BJ (cell line): ENCODE results near the gene CD247. TPM values are rescaled to one million over a fixed set of nuclear protein-coding genes. Genes with fewer than 3 reads are reported as not detected.

ENCODE experiments used
- CTCF ChIA-PET: fragments of 350-600 bp; formaldehyde crosslinking; extraction: SDS; loops from one replicate; lab custom pipeline; 2021; ENCODE audit warnings: antibody characterized with exemption, inconsistent platforms; lab: Yijun Ruan, JAX
- POLR2A ChIA-PET: fragments of 300-600 bp; sonication (Branson Sonifier 250); formaldehyde crosslinking; extraction: SDS; loops from one replicate; lab custom pipeline; 2021; ENCODE audit warnings: antibody characterized with exemption; lab: Charles Lee
- DNase-seq: peaks from one replicate; pipeline ENCODE4 v3.0.0-alpha.2; 2011; ENCODE audit warnings: low read depth
- H3K27me3 ChIP-seq: 2 replicates; pipeline ENCODE4 v1.6.0; 2011; ENCODE audit warnings: low read length; ENCODE audit not compliant: control insufficient read depth, insufficient read depth
- H3K36me3 ChIP-seq: 2 replicates; pipeline ENCODE4 v1.5.1; 2011; ENCODE audit warnings: low read length; ENCODE audit not compliant: control insufficient read depth, insufficient read depth
- H3K4me3 ChIP-seq: 2 replicates; pipeline ENCODE4 v1.5.1; 2011; ENCODE audit warnings: low read depth, mild to moderate bottlenecking, control low read depth, low read length
- polyA plus RNA-seq: library from polyadenylated mRNA; depleted of rRNA; stranded (reverse); fragments of >200 nt; gene quantifications from 2 replicates; pipeline ENCODE4 v1.2.3, GENCODE V29; 2011
- TF ChIP-seq, protein P1 (sequence below): IDR thresholded peaks from 2 replicates; pipeline ENCODE4 v1.5.1; 2011; ENCODE audit warnings: low read depth, mild to moderate bottlenecking, control low read depth, inconsistent platforms, low read length, moderate library complexity; ENCODE audit not compliant: insufficient read depth

CD247 gene
- polyA plus RNA-seq, 1 experiment = not detected

DNA sequence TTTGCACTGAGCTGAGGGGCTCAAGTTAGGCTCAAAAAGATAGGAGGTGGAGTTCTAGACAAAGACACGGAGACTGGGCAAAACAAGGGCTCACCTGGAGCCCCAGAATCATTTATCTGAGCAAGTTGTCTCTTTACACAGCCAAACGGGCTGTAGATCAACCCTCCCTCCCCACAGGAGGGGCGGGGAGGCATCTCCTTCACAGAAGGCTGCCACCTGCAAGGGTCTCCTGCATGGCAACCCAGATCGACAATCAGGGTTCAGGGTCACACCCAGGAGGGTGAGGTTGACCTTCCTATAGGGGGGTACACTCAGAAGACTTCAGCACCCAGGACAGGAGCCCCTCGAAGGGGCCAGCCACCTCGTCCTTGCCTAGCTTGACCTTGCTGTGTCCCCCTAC is 84.0 kb downstream of the CD247 start:
- ChIA-PET POLR2A (no interaction called here), CTCF (no interaction called here)
- no peak for DNase-seq
- Histone ChIP-seq H3K27me3 (peaks cover 5% of the 10 kb centered on the region; the same call in 1 of the 2 replicates), H3K4me3 (no peak overlapping the region), H3K36me3 (no peaks in the 10 kb centered on the region)
- TF ChIP-seq, protein P1, sequence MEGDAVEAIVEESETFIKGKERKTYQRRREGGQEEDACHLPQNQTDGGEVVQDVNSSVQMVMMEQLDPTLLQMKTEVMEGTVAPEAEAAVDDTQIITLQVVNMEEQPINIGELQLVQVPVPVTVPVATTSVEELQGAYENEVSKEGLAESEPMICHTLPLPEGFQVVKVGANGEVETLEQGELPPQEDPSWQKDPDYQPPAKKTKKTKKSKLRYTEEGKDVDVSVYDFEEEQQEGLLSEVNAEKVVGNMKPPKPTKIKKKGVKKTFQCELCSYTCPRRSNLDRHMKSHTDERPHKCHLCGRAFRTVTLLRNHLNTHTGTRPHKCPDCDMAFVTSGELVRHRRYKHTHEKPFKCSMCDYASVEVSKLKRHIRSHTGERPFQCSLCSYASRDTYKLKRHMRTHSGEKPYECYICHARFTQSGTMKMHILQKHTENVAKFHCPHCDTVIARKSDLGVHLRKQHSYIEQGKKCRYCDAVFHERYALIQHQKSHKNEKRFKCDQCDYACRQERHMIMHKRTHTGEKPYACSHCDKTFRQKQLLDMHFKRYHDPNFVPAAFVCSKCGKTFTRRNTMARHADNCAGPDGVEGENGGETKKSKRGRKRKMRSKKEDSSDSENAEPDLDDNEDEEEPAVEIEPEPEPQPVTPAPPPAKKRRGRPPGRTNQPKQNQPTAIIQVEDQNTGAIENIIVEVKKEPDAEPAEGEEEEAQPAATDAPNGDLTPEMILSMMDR = no peak

DNA sequence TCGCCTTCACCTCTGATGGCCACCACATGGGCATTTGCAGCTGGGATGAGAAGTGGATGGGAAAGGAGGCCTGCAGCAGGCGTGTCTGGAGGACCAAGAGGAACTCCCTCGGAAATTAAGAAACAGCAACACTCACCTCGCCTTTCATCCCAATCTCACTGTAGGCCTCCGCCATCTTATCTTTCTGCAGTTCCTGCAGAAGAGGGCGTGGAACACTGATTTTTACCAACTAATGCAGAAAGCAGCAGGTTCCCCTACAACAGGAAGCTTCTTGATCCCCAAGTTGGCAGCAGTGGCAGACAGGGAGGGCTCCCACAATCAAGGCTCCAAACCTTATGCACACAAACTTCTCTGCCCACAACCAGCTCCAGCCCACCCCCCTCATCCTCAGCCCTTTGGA is 84.4 kb downstream of the CD247 start:
- ChIA-PET CTCF (interaction anchor here (1.9 kb wide), 1 partner anchor 9 kb away, joined by 15 read pairs; no protein-coding TSS in a partner anchor), POLR2A (no interaction called here)
- peaks cover 5% of the 10 kb centered on the region; the same call in 1 of the 2 replicates for H3K27me3 ChIP-seq
- no peak overlapping the region for H3K4me3 ChIP-seq
- TF ChIP-seq, protein P1 = no peak
- no peak for DNase-seq
- no peaks in the 10 kb centered on the region for H3K36me3 ChIP-seq

DNA sequence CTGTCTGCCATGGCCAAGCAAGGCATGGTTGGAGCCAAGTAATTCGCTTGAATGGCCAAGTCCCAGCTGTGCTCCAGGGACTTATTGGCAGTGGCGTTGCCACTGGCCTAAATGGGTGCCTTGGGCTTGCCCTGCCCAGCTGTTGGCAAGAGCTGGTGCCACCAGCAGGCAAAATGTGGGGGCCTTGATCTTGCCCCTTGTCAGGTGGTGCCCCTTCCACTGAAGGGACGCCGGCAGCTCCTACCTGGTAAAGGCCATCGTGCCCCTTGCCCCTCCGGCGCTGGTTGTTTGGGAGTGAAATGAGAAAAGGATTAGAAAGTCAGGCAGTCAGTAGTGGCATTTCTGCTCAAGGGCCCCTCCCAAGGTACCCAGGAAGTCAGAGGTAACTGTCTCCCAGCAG is 85.5 kb downstream of the CD247 start:
- DNase-seq = no peak
- Histone ChIP-seq H3K36me3 (no peaks in the 10 kb centered on the region), H3K4me3 (no peak overlapping the region), H3K27me3 (no peaks in the 10 kb centered on the region)
- ChIA-PET POLR2A (no interaction called here), CTCF (interaction anchor here (1.9 kb wide), 1 partner anchor 10 kb away, joined by 15 read pairs; no protein-coding TSS in a partner anchor)
- TF ChIP-seq, protein P1 = no peak

GRCh38 chr1:167431909-167432650 is 86.2 kb downstream of the CD247 start:
- Histone ChIP-seq H3K27me3 (no peaks in the 10 kb centered on the region), H3K36me3 (no peaks in the 10 kb centered on the region), H3K4me3 (no peak overlapping the region)
- no peak for DNase-seq
- CTCF ChIA-PET = interaction anchor here (1.9 kb wide), 1 partner anchor 10 kb away, joined by 15 read pairs; no protein-coding TSS in a partner anchor
- TF ChIP-seq, protein P1 = no peak
- POLR2A ChIA-PET = no interaction called here

- no peaks in the 10 kb centered on the region for H3K36me3 ChIP-seq
- CTCF ChIA-PET = no interaction called here
- no peak overlapping the region for H3K4me3 ChIP-seq
- TF ChIP-seq, protein P1 = no peak
- POLR2A ChIA-PET = no interaction called here
- no peak for DNase-seq
- H3K27me3 ChIP-seq = no peaks in the 10 kb centered on the region
These were observed 86.9 kb downstream of the CD247 start for GRCh38 chr1:167431261-167431908.
